ENCODE data around the gene CLDND2. TPM values are rescaled to one million over a fixed set of nuclear protein-coding genes. Genes with fewer than 3 reads are reported as not detected.
A peak's percentile ranks its signal among the peaks of the same experiment; 100 is the strongest.
"Not testable (repeated sequence)": the region's sequence is repeated elsewhere in the genome, so short reads cannot be mapped to it uniquely, and the experiment has no call there.

Gene CLDND2
- total RNA-seq, result not detected in 2 replicates

GRCh38 chr19:51368366-51369282 is at the start of gene CLDND2:
TSS of gene CLDND2 (minus strand) at chr19:51369003. CDS start at chr19:51368577, 426 bp downstream.
- DNase-seq (ENCODE audit: low read depth in 2 of 2), result no peak

- no peak for DNase-seq (ENCODE audit: low read depth in 2 of 2)
These were observed 49.0 kb upstream of the CLDND2 start for GRCh38 chr19:51417810-51418157.

- no peak for DNase-seq (ENCODE audit: low read depth in 2 of 2)
These were observed 48.5 kb upstream of the CLDND2 start, which contains the start of gene SIGLEC10 for GRCh38 chr19:51417107-51417809. TSS of gene SIGLEC10 (minus strand) at chr19:51417642. CDS start at chr19:51417581, 61 bp downstream.

GRCh38 chr19:51416422-51416821 is 47.6 kb upstream of the CLDND2 start:
- DNase-seq (ENCODE audit: low read depth in 2 of 2), result not testable (repeated sequence)

GRCh38 chr19:51415187-51415586 is 46.4 kb upstream of the CLDND2 start:
- no peak for DNase-seq (ENCODE audit: low read depth in 2 of 2)

GRCh38 chr19:51410950-51411748 is 42.3 kb upstream of the CLDND2 start:
- no peak for DNase-seq (ENCODE audit: low read depth in 2 of 2)

GRCh38 chr19:51407511-51408131 is 38.8 kb upstream of the CLDND2 start:
- peak; percentile 17 to 52 for DNase-seq (ENCODE audit: low read depth in 2 of 2)

GRCh38 chr19:51402117-51402516 is 33.3 kb upstream of the CLDND2 start:
- DNase-seq (ENCODE audit: low read depth in 2 of 2), result no peak

- not testable (repeated sequence) for DNase-seq (ENCODE audit: low read depth in 2 of 2)
These were observed 31.1 kb upstream of the CLDND2 start for GRCh38 chr19:51399936-51400335.

- DNase-seq (ENCODE audit: low read depth in 2 of 2), result no peak
These were observed 30.4 kb upstream of the CLDND2 start for GRCh38 chr19:51399231-51399630.

GRCh38 chr19:51398096-51398704 is 29.4 kb upstream of the CLDND2 start:
- DNase-seq (ENCODE audit: low read depth in 2 of 2), result peak in 1 of 2 donors; percentile 30

- not testable (repeated sequence) for DNase-seq (ENCODE audit: low read depth in 2 of 2)
These were observed 28.6 kb upstream of the CLDND2 start for GRCh38 chr19:51397453-51397852.

- DNase-seq (ENCODE audit: low read depth in 2 of 2), result no peak
These were observed 27.4 kb upstream of the CLDND2 start for GRCh38 chr19:51396175-51396574.

GRCh38 chr19:51394050-51394836 is 25.4 kb upstream of the CLDND2 start:
- DNase-seq (ENCODE audit: low read depth in 2 of 2), result peak; percentile 94 to 95

- no peak for DNase-seq (ENCODE audit: low read depth in 2 of 2)
These were observed 23.9 kb upstream of the CLDND2 start for GRCh38 chr19:51392701-51393100.

- no peak for DNase-seq (ENCODE audit: low read depth in 2 of 2)
These were observed 22.3 kb upstream of the CLDND2 start for GRCh38 chr19:51391073-51391611.

GRCh38 chr19:51389143-51389542 is 20.3 kb upstream of the CLDND2 start:
- no peak for DNase-seq (ENCODE audit: low read depth in 2 of 2)

- DNase-seq (ENCODE audit: low read depth in 2 of 2), result no peak
These were observed 19.2 kb upstream of the CLDND2 start, which contains the start of gene LIM2 for GRCh38 chr19:51387924-51388389. TSS of gene LIM2 (minus strand) at chr19:51387974. CDS start at chr19:51387443, 531 bp downstream.

- no peak for DNase-seq (ENCODE audit: low read depth in 2 of 2)
These were observed 18.2 kb upstream of the CLDND2 start for GRCh38 chr19:51386882-51387520.

Measured in dermis microvascular lymphatic vessel endothelial cell (primary cell).